Stomach (tissue), 4 donors: ENCODE data around the gene AGFG1.

Experiments
- POLR2A ChIP-seq, 4 donors: fragments of 450-650 bp; IDR thresholded peaks; one replicate each; pipeline ENCODE4 v1.6.1; 2016; ENCODE audit warnings: antibody characterized with exemption in 4 of 4, control low read depth in 2 of 4, mild to moderate bottlenecking in 1 of 4, moderate library complexity in 1 of 4
- POLR2AphosphoS5 ChIP-seq, 3 donors: sonication (generic); formaldehyde crosslinking; IDR thresholded peaks; one replicate each; pipeline ENCODE4 v1.6.1; 2016; ENCODE audit warnings: antibody characterized with exemption in 3 of 3

GRCh38 chr2:227568852-227569169 is 96.9 kb downstream of the AGFG1 start:
- no peak for TF ChIP-seq POLR2A (IDR thresholded peaks at IDR 0.05)
- TF ChIP-seq POLR2AphosphoS5 (IDR thresholded peaks at IDR 0.05) = no peak
